ENCODE results near the gene CNTN6. TPM values are rescaled to one million over a fixed set of nuclear protein-coding genes. Genes with fewer than 3 reads are reported as not detected.

The CNTN6 gene
- total RNA-seq, 1 experiment from 2014 or later = not detected

DNA sequence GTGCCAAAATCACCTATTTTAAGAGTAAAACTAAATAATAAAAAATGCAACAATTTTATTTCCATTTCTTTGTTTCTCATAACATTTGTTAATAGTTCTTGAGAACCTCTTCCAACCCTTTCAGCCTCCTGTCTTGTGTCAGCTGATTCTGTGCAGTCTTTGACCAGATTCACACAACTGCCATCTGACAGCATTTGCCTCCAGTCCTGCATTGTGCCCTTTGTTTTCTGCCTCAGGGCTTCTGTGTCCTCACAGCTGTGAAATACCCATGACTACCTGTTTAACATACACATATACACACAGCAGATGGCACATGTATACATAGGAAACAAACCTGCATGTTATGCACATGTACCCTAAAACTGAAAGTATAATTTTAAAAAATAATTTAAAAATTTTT lies 13.2 kb upstream of the CNTN6 start (continued):
- TF ChIP-seq ELF1 (IDR thresholded peaks at IDR 0.05; ENCODE audit: borderline replicate concordance, low read depth) (no peak), REST (IDR thresholded peaks at IDR 0.05; ENCODE audit: low read depth) (no peak), EZH2 (IDR thresholded peaks at IDR 0.05) (no peak), RAD21 (IDR thresholded peaks at IDR 0.05; ENCODE audit: low read depth) (no peak), CEBPB (IDR thresholded peaks at IDR 0.05; ENCODE audit: low read depth) (no peak)

DNA sequence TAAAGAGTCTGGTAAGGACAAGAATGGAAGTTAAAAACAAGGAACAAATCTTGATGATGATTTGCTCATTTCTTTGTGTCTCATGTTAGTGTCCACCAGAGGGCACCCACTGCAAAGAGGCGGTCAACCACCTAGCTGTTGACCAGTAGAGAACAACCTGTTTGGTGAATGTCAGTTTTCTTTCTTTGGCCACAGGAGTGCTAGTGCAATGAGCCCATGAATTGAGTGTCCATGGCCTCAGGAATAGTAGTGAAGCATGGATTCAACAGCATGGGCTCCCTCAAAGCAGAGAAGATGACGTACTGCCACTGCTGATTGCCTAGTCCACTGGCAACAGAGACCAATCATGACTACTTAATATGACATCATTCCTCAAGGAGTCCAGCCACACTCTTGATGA lies 10.7 kb upstream of the CNTN6 start:
- BruUV-seq (replicated peaks) = no TSS peak
- H3K27ac ChIP-seq (ENCODE audit: low read depth, low read length) = no peak overlapping the region
- no peak overlapping the region for H2AFZ ChIP-seq (ENCODE audit: low read depth, low read length, poor library complexity, severe bottlenecking)
- no peaks in the 10 kb centered on the region for H3K4me1 ChIP-seq (ENCODE audit: control insufficient read depth in 1 of 2, insufficient read depth in 2 of 2, low read length in 2 of 2)
- peaks cover 17 to 31% of the 10 kb centered on the region in 2 experiments; a peak in 2 of 4 replicates for H3K9me3 ChIP-seq (ENCODE audit: control insufficient read depth in 1 of 2, insufficient read depth in 1 of 2, low read depth in 1 of 2, low read length in 2 of 2)
- TF ChIP-seq CEBPB (IDR thresholded peaks at IDR 0.05; ENCODE audit: low read depth) = no peak
- TF ChIP-seq, protein P1, sequence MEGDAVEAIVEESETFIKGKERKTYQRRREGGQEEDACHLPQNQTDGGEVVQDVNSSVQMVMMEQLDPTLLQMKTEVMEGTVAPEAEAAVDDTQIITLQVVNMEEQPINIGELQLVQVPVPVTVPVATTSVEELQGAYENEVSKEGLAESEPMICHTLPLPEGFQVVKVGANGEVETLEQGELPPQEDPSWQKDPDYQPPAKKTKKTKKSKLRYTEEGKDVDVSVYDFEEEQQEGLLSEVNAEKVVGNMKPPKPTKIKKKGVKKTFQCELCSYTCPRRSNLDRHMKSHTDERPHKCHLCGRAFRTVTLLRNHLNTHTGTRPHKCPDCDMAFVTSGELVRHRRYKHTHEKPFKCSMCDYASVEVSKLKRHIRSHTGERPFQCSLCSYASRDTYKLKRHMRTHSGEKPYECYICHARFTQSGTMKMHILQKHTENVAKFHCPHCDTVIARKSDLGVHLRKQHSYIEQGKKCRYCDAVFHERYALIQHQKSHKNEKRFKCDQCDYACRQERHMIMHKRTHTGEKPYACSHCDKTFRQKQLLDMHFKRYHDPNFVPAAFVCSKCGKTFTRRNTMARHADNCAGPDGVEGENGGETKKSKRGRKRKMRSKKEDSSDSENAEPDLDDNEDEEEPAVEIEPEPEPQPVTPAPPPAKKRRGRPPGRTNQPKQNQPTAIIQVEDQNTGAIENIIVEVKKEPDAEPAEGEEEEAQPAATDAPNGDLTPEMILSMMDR (IDR thresholded peaks at IDR 0.05 in 2 of 3, conservative IDR thresholded peaks at IDR 0.05 in 1 of 3; ENCODE audit: borderline replicate concordance in 1 of 3, insufficient read depth in 1 of 3, low read depth in 2 of 3, low read length in 2 of 3) = peak in 2 of 3 experiments; percentile 28 to 29; a peak in 2 of 6 replicates
- no peaks in the 10 kb centered on the region for H3K36me3 ChIP-seq (ENCODE audit: control insufficient read depth in 1 of 2, insufficient read depth in 2 of 2, low read length in 2 of 2)
- no peaks in the 10 kb centered on the region for H3K27me3 ChIP-seq (ENCODE audit: insufficient read depth, low read length)
- ATAC-seq (no peak), DNase-seq (ENCODE audit: low read depth, low spot score) (no peak)
- no peak overlapping the region for H3K4me3 ChIP-seq (replicated peaks in 1 of 2; ENCODE audit: low read depth in 1 of 2, low read length in 2 of 2)
- intact Hi-C loops (cut with micrococcal nuclease) = no loop called here
- ChIA-PET POLR2A (no interaction called here), RAD21 (ENCODE audit: low non-redundant PET in 1 of 2, low total read pairs in 2 of 2, uncharacterized antibody in 2 of 2, unreplicated experiment in 2 of 2) (no interaction called here), CTCF (no interaction called here)
- no peaks in the 10 kb centered on the region for H3K9me2 ChIP-seq (ENCODE audit: insufficient read depth)
- H3K79me2 ChIP-seq (ENCODE audit: insufficient read depth, low read length) = no peaks in the 10 kb centered on the region
- H3K9ac ChIP-seq (ENCODE audit: low read length) = no peak overlapping the region
- no peak overlapping the region for H3K4me2 ChIP-seq (ENCODE audit: low read length)
- no peaks in the 10 kb centered on the region for H4K20me1 ChIP-seq (ENCODE audit: insufficient read depth)

Data from HCT116 (cell line).